Sigmoid colon (tissue), 4 donors: ENCODE measurements around the gene MGMT.

Experiments
- CTCF ChIP-seq, 4 experiments: fragments of 450-650 bp in 3 of 4; fragments of 200-600 bp in 1 of 4; IDR thresholded peaks; one replicate each; pipeline ENCODE4 v1.5.1; 2016 to 2019; ENCODE audit warnings: antibody characterized with exemption in 4 of 4, mild to moderate bottlenecking in 3 of 4, moderate library complexity in 2 of 4
- POLR2AphosphoS5 ChIP-seq, 4 donors: sonication (generic); formaldehyde crosslinking; IDR thresholded peaks; one replicate each; pipeline ENCODE4 v1.6.1; 2017; ENCODE audit warnings: antibody characterized with exemption in 4 of 4

GRCh38 chr10:129495698-129496097 lies 28.7 kb downstream of the MGMT start:
- TF ChIP-seq CTCF (IDR thresholded peaks at IDR 0.05) = no peak
- no peak for TF ChIP-seq POLR2AphosphoS5 (IDR thresholded peaks at IDR 0.05)
